CD4-positive, alpha-beta T cell treated with Interleukin-15 for 1 hour (primary cell): ENCODE data around the gene ZNF384.

Experiments
- DNase-seq: peaks from one replicate; pipeline ENCODE4 v3.0.0-alpha.2; 2020

Gene ZNF384

DNA sequence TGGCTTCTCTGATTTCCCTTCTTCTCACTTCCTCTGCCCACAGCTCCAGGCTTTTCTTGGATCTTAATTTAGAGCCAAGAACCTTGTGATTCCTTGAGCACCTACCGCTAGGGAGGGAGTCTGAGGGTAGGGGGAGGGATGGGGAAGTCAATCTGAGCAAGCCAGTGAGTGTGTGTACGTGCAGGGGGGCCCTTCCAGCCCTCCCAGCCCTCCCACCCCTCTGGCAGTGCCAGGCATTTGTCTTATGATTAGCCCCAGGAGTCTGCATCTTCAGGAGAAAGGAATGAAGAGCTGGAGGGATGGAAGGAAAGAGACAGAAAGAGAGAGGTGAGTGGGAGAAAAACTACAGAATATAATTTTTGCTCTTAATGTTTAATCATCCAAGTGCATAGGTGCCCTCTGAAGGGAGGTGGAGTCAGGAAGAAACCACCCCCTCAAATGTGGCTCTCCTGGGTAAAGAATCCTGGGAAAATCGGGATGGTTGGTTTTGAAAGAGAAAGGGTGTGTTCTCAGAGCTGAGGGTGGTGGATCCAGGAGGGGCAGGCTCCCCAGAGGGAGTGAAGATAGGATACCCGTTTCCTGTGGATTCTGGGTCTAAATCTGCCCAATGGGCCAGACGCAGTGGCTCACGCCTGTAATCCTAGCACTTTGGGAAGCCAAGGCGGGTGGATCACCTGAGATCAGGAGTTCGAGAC, 9.3 kb upstream of the ZNF384 start:
- DNase-seq = no peak

DNA sequence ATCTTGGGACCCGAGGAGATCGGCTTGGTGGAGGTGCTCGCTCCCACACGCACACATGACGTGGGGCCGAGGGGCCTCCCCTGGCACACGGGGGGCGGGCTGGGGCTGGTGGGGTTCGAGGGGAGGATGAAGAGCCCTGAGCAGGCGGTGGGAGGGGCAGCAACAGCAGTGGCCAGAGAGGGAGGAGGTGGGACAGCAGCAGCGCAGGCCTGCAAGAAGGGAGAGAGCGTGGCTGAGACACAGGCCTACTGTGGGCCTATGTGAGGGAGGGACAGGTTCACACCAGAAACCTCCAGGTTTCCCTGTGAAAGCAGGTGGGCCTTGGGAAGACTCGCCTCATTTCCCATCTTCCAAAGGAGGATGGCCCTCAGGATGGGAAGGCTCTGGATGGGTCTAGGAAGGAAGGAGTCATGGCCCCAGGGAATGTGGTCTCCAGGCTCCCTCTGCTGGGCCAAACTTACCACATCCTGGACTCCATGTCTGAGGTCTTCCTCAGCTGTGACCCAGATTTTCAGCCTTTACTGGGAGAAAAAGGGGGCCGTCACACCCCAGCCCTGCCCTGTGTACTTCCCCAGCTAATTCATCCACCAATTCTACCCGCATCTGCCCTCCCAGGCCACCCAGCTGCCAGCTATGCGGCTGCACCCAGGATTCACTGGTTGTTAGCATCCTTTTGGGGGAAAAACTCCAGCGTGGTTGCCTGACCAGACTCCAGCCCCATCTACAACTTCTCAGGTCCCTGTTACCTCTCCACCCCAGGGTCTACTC, 8.6 kb upstream of the ZNF384 start:
- DNase-seq = no peak

DNA sequence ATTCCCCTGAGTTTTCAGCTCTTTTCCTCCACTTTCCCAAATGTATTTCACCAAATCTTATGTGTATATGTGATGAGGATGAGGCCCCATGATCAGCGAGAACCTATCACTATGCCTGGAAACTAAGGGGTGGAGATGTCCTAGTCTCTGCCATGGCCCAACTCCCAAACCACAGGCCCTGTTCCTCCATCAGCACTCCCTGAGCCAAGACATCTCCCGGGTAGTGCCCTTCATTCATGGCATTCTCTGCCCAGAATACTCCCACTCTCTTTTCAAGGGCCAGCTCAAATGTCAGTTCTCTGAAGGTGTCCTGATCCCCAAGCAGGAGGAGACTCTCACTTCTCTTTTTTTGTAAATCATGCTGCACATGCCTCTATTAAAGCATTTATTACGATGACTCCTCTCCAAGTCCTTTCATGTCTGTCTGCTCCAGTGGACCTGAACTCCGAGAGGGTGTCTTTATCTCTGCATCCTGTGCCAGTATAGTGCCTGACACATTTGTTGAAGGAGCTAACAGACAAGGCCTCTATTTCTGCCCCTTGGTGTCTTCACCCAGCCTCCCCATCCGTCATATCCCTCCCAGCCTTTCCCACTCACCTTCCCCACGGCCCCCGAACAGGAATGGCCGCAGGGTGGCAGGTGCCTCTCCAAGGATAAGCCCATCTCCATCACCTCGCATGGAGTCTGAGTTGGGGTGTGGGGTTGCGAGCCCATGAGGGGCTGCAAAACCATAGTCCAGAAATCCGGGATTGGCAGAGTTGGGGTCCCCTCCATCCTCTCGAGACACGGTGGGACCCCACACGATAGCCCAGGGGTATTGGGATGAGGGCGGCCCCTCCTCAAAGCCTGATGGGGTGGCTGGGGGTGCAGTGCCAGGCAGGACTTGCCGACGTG, 7.8 kb upstream of the ZNF384 start:
- no peak for DNase-seq

DNA sequence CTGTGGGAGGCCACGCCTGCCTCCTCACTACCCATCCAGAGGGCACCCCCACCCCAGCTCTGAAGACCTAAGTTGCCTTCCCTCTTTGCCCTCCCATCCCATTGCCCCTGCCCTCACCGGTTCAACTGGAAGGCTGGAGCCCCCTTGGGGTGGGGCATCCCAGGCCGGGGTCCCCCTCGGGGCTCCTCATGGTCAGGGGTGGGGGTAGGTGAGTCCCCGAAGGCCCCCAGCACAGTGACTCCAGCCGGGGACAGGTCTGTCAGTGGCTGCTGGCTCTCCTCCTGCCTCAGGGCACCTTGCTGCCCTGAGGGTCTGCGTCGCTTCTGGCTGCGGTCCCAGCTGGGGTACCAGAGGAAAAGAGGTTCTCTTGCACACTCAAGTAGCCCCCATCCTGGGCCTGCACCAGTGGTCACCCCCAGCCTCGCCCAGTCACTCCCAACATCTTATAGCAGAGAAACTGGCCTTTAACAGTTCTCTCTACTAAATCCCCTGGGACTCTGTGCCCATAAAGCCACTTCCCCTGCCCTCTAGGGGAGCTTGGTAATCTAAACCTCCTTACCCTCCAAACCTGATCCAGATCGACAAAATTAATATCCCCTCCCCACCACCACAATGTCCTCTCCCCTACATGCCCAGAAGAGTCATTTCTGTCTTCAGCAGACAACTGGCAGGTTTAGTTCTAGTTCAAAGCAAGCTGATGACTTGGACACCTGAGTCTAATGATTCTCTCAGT, 6.3 kb upstream of the ZNF384 start:
- no peak for DNase-seq

DNA sequence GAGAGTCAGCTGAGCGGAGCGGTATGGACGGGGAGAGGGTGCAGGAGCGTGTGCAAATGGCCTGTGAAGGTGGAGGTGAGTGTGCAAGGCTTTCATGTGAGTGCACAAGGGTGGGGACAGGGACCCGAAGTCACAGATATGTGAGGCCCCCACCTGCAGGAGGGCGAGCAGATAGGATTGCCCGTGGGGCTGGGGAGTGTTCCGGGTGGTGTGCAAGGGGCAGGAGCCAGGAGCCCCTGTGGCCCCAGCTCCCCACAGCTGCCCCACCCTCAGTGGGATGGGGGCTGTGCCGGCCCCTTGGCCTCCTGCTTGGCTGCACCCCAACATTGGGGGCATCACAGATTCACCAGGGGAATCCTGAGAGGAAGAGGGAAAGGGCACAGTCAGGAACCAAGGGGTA, 5.5 kb upstream of the ZNF384 start:
- DNase-seq = no peak

DNA sequence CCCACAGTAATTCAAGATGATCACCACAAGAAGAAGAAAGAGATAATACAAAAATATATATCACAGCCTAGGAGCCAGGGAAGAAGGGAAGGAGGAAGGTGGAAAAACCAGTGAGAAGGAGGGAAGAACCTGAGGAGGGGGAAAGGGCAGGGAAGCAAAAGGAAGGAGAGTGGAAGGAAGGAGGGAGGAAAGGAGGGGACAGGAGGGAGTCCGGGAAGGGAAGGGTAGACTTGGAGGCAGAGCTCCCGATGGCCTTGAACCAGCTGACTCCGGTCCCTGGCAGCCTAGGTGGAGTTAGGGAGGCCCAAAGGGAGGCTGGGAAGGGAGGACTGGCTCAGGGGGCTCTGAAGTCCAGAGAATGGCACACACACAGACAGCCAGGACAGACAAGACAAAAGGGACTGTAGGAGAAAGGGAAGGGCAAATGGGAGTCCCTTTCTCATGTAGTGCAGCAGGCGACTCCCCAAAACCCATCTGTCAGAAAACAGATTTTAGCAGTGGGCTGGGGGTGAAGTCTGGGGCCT, 4.7 kb upstream of the ZNF384 start:
- DNase-seq = no peak

DNA sequence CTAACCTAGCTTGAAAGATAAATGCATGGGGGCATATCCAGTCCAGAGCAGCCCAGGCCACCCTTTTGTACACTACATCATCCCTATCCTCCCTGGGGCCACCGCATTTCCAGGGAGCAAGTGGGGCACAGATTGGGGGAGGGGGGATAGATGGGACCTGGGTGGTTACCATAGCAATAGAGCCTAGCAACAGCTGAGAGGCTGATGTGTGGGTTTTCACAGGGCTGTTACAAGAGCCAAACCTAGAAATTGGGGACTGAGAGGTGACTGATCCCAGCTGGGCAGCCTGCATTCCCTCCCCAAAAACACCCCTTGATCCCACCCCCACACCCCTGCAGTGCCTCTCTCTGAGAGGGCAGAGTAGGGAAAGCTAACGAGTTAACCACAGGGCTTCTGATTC, 3.7 kb upstream of the ZNF384 start:
- no peak for DNase-seq

DNA sequence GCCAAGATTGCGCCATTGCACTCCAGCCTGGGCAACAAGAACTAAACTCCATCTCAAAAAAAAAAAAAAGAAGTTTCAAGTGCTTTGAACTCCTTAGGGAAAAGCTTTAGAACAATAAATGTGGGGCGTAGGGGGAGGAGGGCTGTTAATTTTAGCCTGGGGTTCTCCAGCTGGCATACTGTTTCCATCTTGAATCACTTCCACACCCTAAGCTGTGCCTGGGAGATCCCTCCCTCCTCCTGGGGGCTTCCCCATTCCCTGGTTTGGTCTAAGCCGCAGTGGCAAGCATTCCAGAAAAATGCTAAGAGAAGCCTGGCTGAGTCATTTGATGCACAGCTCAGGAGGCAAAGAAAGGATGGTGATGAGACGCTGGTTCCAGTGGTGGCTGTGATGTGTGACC, 2.3 kb upstream of the ZNF384 start:
- no peak for DNase-seq

DNA sequence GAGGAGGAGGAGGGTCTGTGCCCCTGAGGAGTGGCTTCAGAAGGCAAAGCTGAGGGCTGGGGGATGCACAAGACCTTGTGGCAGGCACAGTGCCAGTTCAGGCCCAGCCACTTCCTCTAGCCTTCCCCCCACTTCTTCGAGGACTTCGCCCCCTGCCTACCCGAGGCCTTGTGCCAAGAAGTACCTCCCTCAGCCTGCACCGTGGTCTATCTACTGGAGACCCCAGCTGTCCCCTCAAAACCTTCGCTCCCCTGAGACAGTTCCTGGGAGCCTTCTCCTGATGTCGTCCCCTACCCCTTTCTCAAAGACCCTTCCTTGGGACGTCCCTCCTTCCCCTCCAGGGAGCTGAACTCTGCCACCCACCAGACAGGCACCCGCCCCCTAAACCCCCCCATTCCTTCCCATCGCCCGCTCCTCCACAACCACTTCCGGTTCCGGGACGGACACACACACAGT, 604 bp downstream of the ZNF384 start:
- peak; percentile 54 for DNase-seq

DNA sequence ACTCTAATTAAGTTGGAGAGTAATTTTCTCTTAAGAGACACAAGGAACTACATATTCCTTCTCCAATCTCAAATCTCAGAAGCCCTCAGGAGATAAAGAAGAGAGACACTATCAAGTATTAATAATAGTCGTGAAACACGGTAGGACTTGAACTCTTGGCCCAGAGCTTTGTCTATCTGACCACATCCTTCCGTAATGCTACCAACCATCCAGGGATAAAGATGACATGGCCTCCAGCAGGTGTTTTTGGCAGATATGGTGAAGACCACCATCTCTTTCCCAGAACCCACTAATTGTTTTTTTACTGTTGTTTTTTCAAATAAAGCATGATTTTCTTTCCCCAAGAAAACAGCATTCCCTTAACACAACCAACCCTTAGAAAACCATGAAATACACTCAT, 3.4 kb downstream of the ZNF384 start:
- DNase-seq = no peak

DNA sequence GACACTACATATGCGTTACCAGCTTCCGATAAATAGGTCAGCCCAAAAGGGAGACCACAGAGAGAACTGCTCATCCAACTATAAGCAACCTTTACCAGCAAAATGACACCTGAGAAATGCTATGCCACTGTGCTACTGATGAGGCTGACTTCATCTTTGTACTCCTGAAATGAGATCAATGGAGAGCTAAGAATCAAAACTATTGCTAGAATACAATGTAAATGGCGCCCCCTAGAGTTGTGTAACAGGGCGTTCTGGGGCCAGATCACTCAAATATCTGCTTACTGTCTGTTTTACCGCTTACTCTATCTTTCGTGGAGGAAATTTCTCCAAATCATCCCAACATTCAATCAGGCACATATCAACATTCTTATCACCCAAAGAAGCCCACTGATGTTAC, 4.6 kb downstream of the ZNF384 start:
- peak; percentile 48 for DNase-seq

DNA sequence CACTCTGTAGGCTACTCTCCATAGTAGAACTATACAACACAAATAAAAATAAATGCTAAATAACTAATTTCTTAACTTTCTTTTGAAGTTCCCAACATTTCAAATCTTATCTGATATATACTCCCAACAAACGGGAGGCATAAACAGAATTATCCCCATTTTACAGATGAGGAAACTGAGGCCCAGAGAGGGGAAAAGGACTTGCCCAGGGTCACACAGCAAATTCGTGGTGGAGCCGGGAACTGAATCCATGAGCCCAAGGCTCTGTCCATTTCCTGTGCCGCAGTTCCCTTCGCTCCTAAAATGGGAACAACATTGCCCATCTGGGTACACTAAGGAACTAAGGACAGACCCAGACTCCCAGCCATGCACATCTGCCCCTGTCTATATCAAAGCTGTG, 12.2 kb downstream of the ZNF384 start:
- DNase-seq = no peak

DNA sequence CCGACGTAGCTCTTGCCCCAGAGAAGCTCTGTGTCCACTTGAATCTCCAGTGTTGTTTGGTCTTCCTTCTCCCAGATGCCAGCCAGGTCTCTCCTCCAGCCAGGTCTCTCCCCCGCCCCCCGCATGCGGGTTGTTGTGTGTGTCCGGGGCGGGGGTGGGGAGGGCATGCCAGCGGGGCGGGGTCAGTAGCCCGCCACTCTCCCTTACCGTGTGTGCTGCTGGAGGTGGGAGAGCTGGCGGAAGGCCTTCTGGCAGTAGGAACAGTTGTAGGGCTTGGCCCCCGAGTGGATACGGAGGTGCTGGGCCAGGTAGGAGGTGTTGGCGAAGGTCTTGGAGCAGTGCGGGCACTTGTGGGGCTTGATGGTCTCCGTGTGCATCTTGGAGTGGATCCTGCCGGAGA, 17.0 kb downstream of the ZNF384 start:
- DNase-seq = no peak

DNA sequence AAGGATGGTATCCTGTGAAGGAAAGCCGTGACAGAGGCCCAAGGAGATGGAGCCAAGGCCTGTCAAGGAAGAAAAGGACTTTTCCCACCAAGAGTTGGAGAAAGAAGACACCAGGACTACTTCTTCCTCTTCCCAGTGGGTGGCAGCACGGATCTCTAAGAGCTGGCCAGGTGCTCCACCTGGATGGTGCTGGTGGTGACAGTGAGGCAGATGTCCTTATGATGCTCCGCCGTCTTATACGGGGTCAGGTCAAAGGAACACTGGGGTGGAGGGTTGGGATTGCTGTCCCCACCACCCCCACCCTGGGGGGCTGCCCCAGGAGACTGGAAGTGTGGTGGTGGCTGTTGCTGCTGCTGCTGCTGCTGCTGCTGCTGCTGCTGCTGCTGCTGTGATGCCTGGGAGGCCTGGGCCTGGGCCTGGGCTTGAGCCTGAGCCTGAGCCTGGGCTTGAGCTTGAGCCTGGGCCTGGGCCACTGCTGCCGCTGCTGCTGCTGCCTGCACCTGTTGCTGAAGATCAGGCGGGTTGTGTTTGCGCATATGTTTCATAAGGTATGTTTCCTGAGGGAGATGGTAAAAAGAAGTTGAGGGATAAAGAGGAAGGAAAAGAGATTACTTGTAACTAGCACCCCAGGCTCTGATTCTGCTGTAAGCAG, 21.5 kb downstream of the ZNF384 start:
- DNase-seq = no peak

DNA sequence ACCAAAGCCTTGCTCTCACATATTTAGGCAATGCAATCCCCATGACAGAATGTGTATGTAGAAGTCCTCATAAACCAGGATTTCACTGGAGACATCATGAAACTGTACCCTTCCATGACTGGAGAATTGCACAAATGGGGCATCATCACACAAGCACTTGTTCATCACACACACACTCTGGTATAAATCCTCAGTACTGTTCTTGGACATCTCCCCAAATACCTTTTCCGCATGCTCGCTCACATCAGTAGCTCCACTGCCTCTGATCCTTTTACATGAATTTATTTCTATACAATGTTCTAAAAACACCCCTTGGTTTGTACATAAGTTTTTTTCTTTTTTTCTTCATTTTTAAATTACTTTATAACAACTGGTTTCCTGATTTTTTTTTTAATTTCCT, 23.0 kb downstream of the ZNF384 start:
- no peak for DNase-seq

DNA sequence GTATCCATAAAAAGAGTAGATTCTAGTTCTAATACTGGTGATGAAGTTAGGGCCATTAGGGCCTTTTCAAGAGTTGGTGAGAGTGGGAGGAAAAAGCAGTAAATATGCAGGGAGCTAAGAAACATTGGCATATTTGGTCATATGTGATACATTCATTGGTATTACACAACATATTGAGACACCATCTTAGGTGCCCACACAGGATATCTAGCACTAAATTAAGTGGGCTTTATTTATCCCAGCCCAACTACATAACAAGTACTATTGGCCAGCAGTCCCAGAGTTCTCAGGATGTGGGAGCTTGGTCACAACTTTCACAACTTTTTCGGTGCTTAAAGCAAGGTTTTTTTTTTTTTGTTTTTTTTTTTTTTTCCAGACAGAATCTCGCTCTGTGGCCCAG, 24.3 kb downstream of the ZNF384 start:
- no peak for DNase-seq

DNA sequence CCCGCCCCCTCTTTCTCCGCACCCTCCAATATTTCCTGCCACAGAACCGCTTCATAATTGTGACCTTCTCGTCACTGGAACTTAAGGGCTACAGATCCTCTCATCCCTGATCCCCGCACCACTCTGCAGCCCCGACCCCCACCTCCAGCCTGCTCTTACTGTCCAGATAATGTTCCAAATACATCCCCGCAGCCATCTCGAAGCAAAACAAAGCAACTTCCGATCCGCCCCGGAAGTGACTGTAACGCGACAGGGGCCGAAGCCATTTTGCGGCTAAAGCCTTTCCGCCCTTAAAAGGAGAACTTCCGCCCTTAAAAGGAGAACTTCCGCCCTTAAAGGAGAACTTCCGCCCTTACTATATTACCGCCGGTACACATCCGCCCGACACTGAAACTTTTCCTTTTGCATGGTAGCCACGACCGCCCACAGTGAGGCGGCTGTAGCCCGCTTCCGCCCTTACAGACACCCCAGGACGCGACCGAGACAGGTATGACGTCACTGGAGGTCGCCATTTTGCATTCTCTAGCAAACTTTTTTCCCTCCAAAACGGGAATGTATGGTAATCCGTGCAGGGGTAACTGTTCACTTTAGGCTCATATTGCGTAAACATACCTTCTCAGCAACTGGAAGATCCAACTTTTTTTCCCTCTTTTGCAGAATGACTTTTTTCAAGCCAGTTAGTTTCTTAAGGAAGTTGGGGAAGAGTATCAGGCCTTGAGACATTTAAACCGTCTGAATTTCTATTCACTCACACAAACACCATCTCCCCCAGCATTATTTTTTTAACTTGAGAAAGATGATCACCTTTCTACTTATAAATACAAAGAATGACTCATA, 26.1 kb downstream of the ZNF384 start, which contains the start of gene ING4:
ING4 (minus strand) TSS at position 214 of the 837 bp plus-strand sequence; CDS start at position 196, 18 bp downstream.
- peak; percentile 99 for DNase-seq

DNA sequence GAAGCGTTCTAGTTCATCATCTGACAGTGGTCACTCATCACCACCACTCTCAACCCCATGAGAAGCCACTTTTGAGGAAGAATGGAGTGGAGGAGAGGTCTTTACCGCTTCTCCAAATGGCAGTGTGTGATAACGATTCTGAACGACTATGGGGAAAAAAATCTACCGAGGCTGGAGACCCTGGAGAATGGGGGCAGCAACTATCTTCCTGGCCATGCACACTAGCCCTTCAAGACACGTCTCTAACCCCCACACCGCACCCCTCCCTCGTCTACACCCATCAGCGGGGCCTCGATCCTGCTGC, 26.6 kb downstream of the ZNF384 start:
- no peak for DNase-seq

DNA sequence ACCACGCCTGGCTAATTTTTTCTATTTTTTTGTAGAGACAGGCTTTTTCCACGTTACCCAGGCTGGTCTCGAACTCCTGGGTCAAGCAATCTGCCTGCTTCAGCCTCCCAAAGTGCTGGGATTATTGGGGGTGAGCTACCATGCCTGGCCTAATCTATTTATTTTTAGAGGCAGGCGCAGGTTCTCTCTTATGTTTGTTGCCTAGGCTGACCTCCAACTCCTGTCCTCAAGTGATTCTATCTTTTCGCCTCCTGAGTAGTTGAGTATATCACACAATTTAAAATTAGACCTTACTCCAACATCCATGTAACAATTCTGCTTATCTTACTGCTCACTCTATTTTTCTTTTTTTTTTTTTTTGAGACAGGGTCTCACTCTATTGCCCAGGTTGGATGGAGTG, 35.2 kb downstream of the ZNF384 start:
- no peak for DNase-seq

DNA sequence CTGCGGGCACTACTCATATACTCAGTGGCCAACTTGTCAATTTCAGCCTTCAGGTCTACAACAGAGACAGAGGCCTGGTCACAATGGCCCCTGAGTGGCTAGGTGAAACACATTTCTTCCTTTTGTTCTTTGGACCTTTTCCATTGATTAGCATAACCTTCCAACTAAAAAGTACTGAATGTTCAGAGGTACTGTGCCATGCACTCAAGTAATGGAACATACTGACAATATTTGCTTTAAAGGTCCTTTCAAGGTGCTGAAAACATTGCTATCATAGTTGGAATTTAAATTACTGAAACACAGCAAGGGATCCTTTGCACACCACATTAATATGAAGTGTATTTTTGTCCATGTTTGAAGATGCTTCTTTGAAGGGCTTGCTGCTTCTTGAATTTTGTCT, 35.8 kb downstream of the ZNF384 start:
- no peak for DNase-seq

DNA sequence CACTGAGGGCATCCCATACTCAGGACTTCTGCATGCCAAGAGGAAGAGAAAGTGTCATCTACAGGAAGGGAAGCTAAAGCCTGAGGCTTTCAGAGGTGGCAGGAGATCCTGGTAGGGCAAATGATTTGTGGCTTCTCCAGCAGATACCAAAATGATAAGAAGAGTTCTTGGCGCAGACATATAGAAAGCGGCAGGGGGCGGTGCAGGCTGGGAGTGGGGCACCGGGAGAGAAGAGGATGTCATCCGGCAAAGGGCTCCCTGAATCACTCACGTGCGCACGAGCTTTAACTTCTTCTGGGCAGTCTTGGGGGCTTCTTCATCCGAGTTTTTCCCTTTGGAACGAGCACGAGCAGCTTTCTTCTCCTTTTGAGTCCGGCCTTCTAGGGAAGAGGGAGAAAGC, 36.8 kb downstream of the ZNF384 start:
- DNase-seq = no peak
